HepG2 (cell line): Measurements from ENCODE around the gene SGO1. TPM values are rescaled to one million over a fixed set of nuclear protein-coding genes. Genes with fewer than 3 reads are reported as not detected.
A peak's percentile ranks its signal among the peaks of the same experiment; 100 is the strongest.

Experiments
- CHD4 ChIP-seq: fragments of 200-600 bp; sonication (generic); IDR thresholded peaks from 2 replicates; pipeline ENCODE4 v1.7.0; 2017; ENCODE audit warnings: mild to moderate bottlenecking, low read length, borderline replicate concordance
- DPF2 ChIP-seq: sonication (generic); formaldehyde crosslinking; IDR thresholded peaks from 2 replicates; pipeline ENCODE4 v1.4.0; 2020; ENCODE audit warnings: mild to moderate bottlenecking, low read depth, missing genetic modification reagents, borderline replicate concordance
- ELF3 ChIP-seq: IDR thresholded peaks from 2 replicates; pipeline ENCODE4 v1.6.1; 2016; ENCODE audit warnings: missing genetic modification reagents, missing compliant biosample characterization
- PPARG ChIP-seq: conservative IDR thresholded peaks from 2 replicates; pipeline ENCODE4 v1.6.1; 2016; ENCODE audit warnings: missing biosample characterization, missing genetic modification reagents
- ZFP36 ChIP-seq: fragments of 150-350 bp; IDR thresholded peaks from 2 replicates; pipeline ENCODE4 v1.6.1; 2018; ENCODE audit warnings: borderline replicate concordance, low read length, low read depth; ENCODE audit not compliant: partially characterized antibody
- ZNF503 ChIP-seq: sonication (generic); formaldehyde crosslinking; IDR thresholded peaks from 2 replicates; pipeline ENCODE4 v1.4.0; 2020; ENCODE audit warnings: missing genetic modification reagents
- ZSCAN25 ChIP-seq: sonication (generic); formaldehyde crosslinking; IDR thresholded peaks from 2 replicates; pipeline ENCODE4 v1.8.0; 2022; ENCODE audit warnings: mild to moderate bottlenecking, missing genetic modification reagents
- polyA plus RNA-seq, 8 experiments: library from polyadenylated mRNA; depleted of rRNA in 3 of 8; stranded (reverse) in 7 of 8; unstranded in 1 of 8; fragments of >200 nt; fragmentation: Illumina TruSeq in 4 of 8; extraction: Trizol in 4 of 8; gene quantifications; 2 replicates each; pipeline versions ENCODE4 v1.2.1 to v1.2.3, GENCODE V29; 2011 to 2016; ENCODE audit warnings: low read depth in 4 of 8, missing spikeins in 1 of 8, mixed read lengths in 1 of 8; ENCODE audit not compliant: insufficient read depth in 1 of 8
- total RNA-seq, 5 experiments: library from RNA; depleted of rRNA; stranded (reverse); fragments of >200 nt; fragmentation: Illumina TruSeq; extraction: Trizol; gene quantifications; 2 replicates each; pipeline ENCODE4 v1.2.3, GENCODE V29; 2016; ENCODE audit warnings: low read depth in 1 of 5
- TF ChIP-seq, protein P1 (sequence below): sonication (generic); formaldehyde crosslinking; IDR thresholded peaks from 2 replicates; pipeline ENCODE4 v1.4.0; 2020; ENCODE audit warnings: missing genetic modification reagents
- TF ChIP-seq, protein P2 (sequence below): IDR thresholded peaks from 2 replicates; pipeline ENCODE4 v1.6.1; 2016; ENCODE audit warnings: missing genetic modification reagents, missing compliant biosample characterization

Gene SGO1
- total and polyA plus RNA-seq, 2 of the 13 experiments (the other 11 are each of a cell fraction or from before 2014, with no cell fraction given): 2.1 to 16.1 TPM

GRCh38 chr3:20185679-20186599, at the start of gene SGO1 (continued):
- TF ChIP-seq DPF2: no peak
- no peak for TF ChIP-seq CHD4
- TF ChIP-seq ZSCAN25 (CRISPR knock-in tag): no peak; the same call in 1 of the 2 replicates
- TF ChIP-seq, protein P1, sequence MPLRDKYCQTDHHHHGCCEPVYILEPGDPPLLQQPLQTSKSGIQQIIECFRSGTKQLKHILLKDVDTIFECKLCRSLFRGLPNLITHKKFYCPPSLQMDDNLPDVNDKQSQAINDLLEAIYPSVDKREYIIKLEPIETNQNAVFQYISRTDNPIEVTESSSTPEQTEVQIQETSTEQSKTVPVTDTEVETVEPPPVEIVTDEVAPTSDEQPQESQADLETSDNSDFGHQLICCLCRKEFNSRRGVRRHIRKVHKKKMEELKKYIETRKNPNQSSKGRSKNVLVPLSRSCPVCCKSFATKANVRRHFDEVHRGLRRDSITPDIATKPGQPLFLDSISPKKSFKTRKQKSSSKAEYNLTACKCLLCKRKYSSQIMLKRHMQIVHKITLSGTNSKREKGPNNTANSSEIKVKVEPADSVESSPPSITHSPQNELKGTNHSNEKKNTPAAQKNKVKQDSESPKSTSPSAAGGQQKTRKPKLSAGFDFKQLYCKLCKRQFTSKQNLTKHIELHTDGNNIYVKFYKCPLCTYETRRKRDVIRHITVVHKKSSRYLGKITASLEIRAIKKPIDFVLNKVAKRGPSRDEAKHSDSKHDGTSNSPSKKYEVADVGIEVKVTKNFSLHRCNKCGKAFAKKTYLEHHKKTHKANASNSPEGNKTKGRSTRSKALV (CRISPR knock-in tag): no peak; the same call in 1 of the 2 replicates
- no peak; the same call in 1 of the 2 replicates for TF ChIP-seq PPARG
- TF ChIP-seq ZFP36: no peak
- TF ChIP-seq, protein P2, sequence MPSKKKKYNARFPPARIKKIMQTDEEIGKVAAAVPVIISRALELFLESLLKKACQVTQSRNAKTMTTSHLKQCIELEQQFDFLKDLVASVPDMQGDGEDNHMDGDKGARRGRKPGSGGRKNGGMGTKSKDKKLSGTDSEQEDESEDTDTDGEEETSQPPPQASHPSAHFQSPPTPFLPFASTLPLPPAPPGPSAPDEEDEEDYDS (CRISPR knock-in tag): peak; percentile 87
- no peak for TF ChIP-seq ZNF503 (CRISPR knock-in tag)
- peak; percentile 73 for TF ChIP-seq ELF3 (CRISPR knock-in tag)
- TF ChIP-seq, all 625 proteins: peak for 224
